AG20443 (cell line): ENCODE data around the gene ULBP3.
"Not testable (repeated sequence)": the region's sequence is repeated elsewhere in the genome, so short reads cannot be mapped to it uniquely, and the experiment has no call there.

Experiments used
- DNase-seq: peaks from one replicate; pipeline ENCODE4 v3.0.0; 2012; ENCODE audit warnings: low spot score, mixed read lengths

The ULBP3 gene

DNA sequence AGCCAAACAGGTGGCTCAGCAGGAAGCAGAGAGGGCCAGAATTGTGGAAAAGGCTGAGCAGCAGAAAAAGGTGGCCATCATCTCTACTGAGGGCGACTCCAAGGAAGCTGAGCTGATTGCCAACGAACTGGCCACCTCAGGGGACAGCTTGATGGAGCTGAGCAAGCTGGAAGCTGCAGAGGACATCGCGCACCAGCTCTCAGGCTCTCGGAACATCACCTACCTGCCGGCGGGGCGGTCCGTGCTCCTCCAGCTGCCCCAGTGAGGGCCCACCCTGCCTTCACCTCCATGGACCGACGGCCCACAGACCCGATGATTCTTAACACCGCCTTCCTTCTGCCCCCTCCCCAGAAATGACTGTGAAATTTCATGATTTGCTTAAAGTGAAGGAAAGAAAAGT is 25.8 kb downstream of the ULBP3 start:
- DNase-seq = no peak

DNA sequence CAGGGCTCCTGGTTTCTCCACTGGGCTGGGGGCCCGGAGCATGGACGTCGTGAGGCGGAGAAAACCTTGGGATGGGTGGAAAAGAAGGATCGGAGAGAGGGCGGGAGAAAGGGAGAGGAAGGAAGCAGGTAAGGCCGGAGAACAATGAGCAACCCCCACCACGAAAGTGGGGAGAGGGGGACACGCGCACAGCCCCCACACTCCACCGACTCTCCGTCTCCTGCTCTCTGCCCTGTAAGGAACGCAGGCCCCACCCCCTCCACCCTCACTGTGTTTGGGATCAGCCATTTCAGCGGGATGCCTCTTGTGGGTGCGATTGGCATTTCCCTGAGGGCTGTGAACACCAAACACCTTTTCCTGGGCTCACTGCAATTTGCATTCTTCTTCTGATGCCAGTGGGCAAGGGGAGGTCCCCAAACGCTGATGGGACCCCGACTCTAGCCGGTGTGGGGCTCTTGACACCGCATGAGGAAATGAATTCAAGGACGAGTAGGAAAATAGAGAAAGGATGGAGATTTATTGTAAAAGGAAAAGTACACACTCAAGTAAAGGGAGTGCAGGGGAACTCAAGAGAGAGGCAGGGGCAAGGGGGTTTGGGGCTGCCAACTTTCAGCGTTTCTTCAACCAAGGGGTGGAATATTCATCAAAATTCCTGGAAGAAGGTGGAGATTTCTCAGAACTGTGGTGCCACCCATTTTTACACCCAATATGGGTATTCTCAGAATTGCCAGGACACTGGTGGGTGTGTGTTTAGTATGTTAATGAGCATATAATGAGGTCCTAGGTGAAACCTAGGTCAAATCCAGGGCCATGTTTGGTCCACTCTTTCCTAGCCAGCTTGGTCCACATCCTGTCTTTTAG is 30.5 kb downstream of the ULBP3 start:
- no peak for DNase-seq

- DNase-seq = no peak
These were observed 31.3 kb downstream of the ULBP3 start for GRCh38 chr6:150037526-150038201.

DNA sequence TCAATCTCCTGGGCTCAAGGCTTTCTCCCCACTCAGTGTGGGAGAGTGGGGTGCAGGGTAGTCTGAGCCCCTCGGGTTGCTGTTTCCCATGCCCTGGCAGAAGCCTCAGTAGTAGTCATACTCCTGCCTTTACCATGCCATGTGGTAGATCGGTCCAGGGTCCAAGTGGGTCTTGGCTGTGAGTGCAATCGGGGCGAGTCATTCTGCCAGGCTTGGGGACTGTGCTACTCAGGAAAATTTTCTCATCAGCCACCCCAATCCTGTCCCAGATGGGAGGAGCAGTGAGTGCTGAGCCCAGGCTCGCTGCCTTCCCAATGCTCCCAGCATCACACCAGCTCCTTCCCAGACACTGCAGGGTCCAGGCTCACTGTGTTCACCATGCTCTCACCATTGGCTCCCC is 32.8 kb downstream of the ULBP3 start:
- DNase-seq = no peak

DNA sequence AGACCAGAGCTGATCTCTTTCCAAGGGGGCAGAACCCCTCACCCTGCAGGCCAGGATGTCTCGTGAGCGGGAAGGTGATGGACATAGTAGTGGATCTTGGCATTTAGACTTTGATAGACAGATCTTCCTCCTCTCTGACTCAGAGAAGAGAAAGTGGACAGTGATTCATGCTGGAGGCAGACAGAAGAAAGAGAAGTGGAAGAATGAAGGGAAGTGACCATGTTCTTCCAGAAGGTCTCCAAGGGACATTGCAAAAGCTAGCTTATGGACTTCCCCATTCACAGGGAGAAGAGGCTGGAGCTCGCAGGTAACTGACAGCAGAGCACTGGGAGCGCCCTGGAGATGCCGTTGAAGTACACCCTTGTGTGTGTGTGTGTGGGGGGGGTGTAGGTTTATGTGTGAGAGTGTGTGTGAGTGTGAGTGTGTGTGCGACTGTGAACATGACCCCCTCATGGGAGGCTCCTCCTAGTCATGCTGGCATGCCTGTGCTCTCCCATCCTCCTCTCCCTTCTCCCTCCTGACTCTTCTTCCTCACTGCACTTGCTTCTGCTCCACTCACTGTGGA is 35.6 kb downstream of the ULBP3 start:
- DNase-seq = no peak

DNA sequence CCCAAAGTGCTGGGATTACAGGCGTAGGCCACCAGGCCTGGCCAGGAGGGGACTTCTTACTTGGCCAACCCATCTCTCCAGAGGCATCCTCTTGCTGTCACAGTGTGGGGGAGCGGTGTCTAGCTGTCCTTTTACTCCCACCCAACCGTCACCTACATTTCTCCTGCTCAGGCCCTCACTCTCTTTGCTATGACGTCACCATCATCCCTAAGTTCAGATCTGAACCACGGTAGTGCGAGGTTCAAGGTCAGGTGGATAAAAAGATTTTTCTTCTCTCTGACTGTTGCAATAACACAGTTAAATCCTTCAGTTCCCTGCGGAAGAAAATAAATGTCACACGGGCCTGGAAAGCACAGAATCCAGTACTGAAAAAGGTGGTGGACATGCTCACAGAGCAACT is 36.3 kb downstream of the ULBP3 start:
- no peak for DNase-seq

- peak; percentile 26 for DNase-seq
These were observed 38.3 kb downstream of the ULBP3 start for GRCh38 chr6:150030611-150031010.

DNA sequence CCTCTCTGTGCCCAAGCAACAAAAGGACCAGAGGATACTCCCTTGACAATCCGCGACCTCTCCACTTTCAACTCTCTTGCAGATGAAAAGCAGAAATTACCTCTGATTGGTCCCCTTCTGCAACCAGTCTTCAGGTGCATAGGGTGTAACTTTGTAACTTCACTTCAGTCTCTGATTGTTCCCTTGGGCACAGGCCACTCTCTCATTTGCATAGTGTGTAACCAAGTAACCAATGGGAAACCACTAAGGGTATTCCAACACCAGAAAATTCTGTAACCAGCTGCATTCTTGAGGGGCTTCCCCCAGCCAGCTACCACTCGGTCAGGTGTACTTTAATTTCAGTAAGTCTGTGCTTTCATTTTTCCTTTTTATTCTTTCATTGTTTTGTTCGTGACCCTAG is 39.2 kb downstream of the ULBP3 start:
- no peak for DNase-seq

DNA sequence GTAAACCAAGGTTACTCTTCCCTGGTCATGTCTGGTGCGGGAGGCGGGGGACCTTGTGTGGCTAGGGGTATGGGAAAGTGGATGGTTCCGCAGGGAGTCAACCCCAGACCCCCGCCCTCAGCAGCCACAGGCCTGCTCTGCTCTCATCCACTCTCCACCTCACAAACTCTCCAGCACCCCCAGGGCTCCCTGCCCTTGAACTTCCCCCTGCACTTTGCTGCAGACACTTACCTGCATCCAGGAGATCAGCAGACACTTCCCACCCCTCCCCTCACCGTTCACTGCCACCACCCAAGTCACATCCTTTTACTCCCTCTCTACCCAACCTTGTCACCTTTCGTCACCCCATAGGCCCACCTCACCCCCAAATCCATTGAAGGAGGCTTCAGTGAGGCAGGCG is 39.6 kb downstream of the ULBP3 start:
- DNase-seq = no peak

DNA sequence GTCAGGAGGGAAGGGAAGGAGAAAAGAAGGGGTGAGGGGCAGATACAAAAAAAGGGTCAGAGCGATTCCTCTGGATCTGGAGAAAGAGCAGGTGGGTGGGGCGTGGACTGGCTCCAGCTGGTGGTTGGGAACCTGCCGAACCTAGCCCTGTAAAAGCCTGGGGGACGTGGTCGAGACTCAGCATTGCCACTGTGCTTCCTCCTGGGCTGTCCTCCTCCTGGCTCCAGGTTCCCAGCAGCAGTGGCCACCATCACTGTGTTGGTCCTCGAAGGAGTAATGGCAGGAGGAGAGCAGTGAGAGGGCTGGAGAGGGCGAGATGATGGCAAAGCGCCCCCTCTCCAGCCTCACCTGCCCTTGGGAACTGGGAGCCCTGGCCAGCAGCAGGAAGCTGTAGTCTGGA is 40.1 kb downstream of the ULBP3 start:
- no peak for DNase-seq

DNA sequence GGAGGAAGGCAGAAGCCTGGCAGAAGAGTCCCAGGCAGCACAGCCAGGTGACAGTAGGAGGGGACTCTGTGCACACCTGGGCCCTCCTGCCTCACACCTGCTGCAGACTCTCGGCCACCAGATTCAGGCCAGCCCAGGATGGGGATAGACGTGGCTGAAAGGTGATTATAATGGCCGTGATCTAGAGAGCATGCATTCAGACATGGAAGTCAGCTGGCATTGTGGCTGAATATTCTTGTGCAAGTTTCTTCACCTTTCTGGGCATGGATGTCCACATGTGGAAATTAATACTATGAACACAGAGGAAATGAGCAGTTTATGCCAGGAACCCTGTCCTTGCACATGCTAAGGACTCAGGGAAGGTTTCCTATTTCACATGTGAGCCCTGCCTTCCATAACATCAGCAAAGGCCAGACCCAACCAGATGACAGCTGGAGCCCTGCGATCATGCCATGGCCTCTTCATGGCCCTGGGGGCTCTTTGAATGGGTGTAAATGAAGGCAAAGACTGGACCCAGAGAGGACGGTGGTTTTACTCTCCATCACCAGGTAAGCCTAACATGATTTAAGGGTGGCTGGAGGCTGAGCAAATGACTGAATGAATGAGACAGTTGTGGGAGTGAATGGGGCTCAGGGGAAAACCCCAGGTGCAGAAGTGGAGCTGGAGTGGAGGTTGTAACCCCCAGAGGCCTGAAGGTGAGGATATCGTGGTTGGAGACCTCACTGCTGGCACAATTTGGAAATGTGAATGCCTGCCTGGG is 40.9 kb downstream of the ULBP3 start:
- DNase-seq = no peak

DNA sequence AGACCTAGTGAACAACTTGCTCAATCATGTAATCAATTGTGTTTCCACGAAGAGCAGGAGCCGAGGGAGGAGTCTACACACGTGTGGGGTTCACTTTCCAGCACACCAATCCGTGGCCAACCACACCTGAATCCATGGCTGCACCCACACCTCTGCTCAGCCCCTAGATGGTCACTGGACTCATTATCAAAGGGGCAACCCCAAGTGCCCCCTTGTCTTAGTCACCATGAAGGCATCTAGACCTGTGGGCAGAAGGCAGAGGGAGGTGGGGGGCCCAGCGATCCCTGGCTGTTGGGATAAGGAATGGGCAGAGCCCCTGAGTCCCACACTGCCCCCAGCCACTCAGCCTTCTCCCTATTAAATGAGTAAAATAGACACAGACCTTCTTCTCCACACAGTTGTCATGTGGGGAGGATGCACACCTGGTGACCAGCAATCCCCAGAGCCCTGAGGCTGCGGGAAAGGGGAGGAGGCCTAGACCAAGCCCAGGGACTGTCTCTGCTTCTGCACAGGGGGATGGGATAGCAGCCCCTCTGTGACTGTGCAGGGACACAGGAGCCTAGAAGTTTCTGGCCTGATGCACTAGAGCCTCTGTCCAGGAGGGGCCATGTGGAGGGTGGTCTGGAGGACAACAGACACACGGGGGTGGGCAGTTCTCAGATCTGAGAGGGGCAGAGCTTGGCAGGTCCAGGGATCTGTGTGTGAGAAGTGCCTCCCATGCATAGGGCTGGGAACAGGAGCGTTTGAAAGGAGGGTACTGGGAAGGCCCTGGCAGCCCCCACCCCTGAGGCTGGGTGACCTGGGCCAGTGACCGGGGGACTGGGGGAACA is 41.7 kb downstream of the ULBP3 start:
- no peak for DNase-seq

DNA sequence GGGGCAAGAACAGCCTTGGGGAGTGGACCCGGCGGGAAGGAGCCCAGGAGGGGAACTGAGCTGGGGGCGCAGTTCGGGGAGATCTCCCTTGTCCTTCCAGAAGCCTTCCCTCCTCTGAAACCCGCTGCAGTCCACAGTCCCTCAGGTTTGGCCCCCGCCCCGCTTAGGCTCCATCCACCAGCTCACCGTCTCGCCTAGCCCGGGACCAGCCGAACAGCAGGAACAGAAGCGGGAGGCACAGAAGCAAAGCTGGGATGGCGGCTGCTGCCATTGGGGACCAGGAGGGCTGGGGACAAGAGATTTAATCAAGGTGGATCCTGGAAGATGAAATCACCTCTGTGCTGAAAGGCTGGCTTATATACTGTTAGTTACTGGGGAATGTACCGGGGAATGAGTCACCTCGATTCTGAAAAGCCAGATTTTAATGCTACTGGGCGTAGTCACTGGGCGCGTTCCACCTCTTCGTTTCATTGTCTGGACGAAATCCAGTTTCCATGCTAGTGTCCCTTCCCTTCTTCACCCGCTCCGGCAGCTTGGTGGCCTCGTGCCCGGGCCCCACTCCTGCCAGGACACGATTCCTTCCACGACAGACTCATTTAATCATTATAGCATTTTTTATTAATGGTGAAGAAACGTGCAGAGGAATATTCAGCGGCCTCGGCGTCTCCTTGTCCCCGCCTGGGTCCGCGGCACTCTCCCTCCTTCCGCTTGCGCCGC is 43.6 kb downstream of the ULBP3 start, which contains the start of gene RAET1L:
TSS of gene RAET1L (minus strand) at position 332 of the 717 bp plus-strand sequence. CDS start at position 271, 61 bp downstream.
- peak; percentile 83 for DNase-seq

DNA sequence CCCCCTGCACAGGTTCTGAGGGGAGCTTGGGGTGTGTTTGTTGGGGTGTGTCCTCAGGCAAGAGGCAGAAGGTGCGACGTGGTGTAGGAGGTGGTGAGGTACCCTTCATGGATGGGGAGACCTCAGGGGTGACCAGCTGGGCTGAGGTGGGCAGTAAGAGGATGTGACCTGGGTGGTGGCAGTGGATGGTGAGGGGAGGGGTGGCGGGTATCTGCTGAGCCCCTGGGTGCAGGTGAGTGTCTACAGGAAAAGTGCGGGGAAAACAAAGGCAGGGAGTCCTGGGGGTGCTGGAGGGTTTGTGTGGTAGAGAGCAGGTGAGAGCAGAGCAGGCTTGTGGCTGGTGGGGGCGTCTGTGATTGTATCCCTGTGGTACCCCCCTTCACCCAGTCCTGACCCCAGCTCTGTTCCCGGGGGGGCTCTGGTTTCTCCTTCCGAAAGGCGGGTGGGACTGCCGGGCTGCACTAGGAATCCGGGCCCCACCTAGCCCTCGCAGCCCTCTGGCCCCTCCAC is 44.2 kb downstream of the ULBP3 start:
- DNase-seq = no peak

- not testable (repeated sequence) for DNase-seq
These were observed 44.9 kb downstream of the ULBP3 start for GRCh38 chr6:150024021-150024420.

- DNase-seq = not testable (repeated sequence)
These were observed 47.1 kb downstream of the ULBP3 start for GRCh38 chr6:150021870-150022269.

DNA sequence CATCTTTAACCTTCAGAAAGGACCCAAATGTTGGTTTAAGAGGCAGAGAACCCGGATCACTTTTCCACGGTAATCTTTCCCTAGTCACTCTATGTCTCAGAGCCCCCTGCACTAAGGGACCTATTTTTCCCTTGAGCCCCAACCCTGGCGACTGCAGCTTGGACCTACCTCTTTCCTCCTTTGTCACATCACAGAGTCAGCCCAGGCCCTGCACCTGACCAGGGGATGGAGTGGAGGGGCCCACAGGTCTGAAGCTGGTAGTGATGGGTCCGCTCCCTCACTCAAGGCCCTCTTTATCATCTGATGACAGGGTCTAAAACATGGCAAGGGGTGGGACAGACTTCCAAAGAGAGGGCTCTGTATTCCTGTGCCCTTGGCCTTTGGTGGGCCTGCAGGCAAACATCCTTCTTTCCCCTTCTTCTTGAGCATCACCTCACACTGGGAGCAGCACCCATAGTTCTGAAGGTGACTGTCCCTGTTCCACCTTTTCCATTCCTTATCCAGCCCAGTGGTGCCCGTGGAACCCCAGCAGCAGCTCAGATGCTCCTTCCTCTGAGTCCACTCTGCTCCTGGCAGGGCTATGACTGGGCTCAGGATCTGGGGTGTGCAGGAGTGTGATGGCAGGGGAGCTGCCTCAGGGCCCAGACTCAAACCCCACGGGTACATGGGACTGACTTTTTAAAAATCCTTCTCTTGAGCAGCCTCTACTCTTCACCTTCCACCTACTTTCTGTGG is 49.9 kb downstream of the ULBP3 start:
- DNase-seq = no peak

GRCh38 chr6:150017186-150017521 is 51.8 kb downstream of the ULBP3 start:
- DNase-seq = not testable (repeated sequence)

GRCh38 chr6:150016324-150017185 is 52.4 kb downstream of the ULBP3 start:
- DNase-seq = peak; percentile 75
